Esophagus (tissue), 2 donors: Measurements from ENCODE around the gene OR2AG1. TPM values are rescaled to one million over a fixed set of nuclear protein-coding genes. Genes with fewer than 3 reads are reported as not detected.

Experiments
- H3K27ac ChIP-seq, 2 donors: one replicate each; pipeline ENCODE4 v1.5.1; 2013; ENCODE audit warnings: low read depth in 2 of 2, mild to moderate bottlenecking in 2 of 2, inconsistent platforms in 1 of 2, low read length in 1 of 2, moderate library complexity in 1 of 2
- H3K27me3 ChIP-seq, 2 donors: one replicate each; pipeline ENCODE4 v1.6.1; 2013; ENCODE audit warnings: low read length in 2 of 2, control low read depth in 1 of 2, mild to moderate bottlenecking in 1 of 2; ENCODE audit not compliant: insufficient read depth in 2 of 2, control insufficient read depth in 1 of 2
- H3K36me3 ChIP-seq, 2 donors: one replicate each; pipeline ENCODE4 v1.6.1; 2013; ENCODE audit warnings: low read length in 1 of 2; ENCODE audit not compliant: control insufficient read depth in 2 of 2, insufficient read depth in 2 of 2
- H3K4me1 ChIP-seq, 2 donors: one replicate each; pipeline ENCODE4 v1.6.1; 2013; ENCODE audit warnings: low read length in 1 of 2; ENCODE audit not compliant: control insufficient read depth in 2 of 2, insufficient read depth in 2 of 2
- H3K4me3 ChIP-seq, 2 donors: one replicate each; pipeline ENCODE4 v1.5.1; 2013; ENCODE audit warnings: low read length in 2 of 2, mild to moderate bottlenecking in 2 of 2, low read depth in 1 of 2, moderate library complexity in 1 of 2
- H3K9me3 ChIP-seq, 2 donors: one replicate each; pipeline ENCODE4 v1.6.1; 2013; ENCODE audit warnings: mild to moderate bottlenecking in 2 of 2, low read depth in 1 of 2, low read length in 1 of 2, moderate library complexity in 1 of 2; ENCODE audit not compliant: control insufficient read depth in 2 of 2, insufficient read depth in 1 of 2
- WGBS, 2 donors: extraction: QIAGEN DNeasy Blood & Tissue Kit; methylation state at CpG; one replicate each; pipeline ENCODE4 v1.1.7; 2013; 5-methylcytosine and 5-hydroxymethylcytosine counted together
- polyA plus RNA-seq, 2 donors: library from polyadenylated mRNA; stranded (reverse); fragments of 200-250 nt; gene quantifications; one replicate each; pipeline ENCODE4 v1.2.3, GENCODE V29; 2013
- donor health status: healthy with polysubstance abuse.
- donor health status: Bipolar disorder and iron deficiency.

Gene OR2AG1
- polyA plus RNA-seq, 2 donors, result not detected

DNA sequence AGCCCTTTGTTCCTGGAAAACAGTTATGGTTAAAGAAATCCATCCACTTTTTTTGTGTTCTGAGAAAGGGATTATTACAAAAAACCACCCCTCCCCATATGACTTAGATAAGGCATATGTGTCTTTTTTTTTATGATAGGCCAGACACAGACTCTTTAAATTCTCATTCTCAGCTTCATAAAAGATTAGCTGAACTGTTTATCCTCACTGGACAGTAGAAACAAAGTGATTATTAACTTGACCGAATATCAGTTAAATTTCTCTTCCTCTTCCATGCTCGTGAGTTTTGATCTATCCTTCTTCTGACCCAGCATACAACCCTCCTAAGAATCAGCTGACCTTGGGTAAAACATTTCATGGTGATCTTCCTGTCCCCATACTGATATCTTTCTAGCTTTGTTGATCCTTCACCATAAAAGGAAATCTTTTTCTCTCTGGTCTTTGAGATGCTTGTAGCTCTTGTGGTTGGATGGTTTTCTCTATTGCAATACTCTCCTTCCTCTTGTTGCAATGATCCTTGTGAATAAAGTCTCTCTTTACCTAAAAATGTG is 37.3 kb upstream of the OR2AG1 start:
- Histone ChIP-seq H3K4me3 (peak overlapping the region in 1 of 2 donors; percentile 18), H3K27me3 (no peaks in the 10 kb centered on the region), H3K9me3 (no peaks in the 10 kb centered on the region), H3K4me1 (no peaks in the 10 kb centered on the region), H3K27ac (no peak overlapping the region), H3K36me3 (no peaks in the 10 kb centered on the region)
- WGBS, 2 donors, result 49 to 53% methylated on average over 2 of the region's 2 CpGs

DNA sequence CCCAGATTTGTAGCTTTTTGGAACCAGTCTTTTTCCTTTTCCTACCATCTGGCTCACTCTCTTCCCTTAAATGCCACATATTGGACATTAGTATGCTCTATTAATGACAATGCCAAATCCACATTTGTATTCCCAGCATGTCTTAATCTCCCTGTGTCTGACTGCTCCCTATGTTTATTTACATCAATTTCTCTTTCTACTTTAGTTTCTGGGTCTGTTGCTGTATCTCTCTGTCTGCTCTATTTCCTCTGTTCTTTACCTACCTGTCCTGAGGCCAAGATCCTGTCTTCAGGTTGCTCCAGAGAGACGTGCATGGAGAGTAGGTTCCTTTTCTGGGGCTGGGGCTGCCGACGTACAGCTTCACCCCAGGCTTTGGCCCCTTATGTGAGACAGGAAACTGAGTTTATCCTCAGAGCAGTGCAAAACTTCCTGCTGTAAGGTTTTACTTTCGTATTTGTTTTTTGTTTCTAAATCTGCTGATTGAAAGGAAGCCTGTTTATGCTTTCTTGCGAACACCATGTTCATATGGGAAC is 36.7 kb upstream of the OR2AG1 start:
- WGBS, 2 donors, result 41 to 43% methylated on average over 5 of the region's 5 CpGs
- H3K4me3 ChIP-seq, result peak overlapping the region; percentile 17 to 18
- no peaks in the 10 kb centered on the region for H3K36me3 ChIP-seq
- peak overlapping the region; percentile 52 to 64 for H3K27ac ChIP-seq
- H3K9me3 ChIP-seq, result no peaks in the 10 kb centered on the region
- H3K4me1 ChIP-seq, result no peaks in the 10 kb centered on the region
- H3K27me3 ChIP-seq, result no peaks in the 10 kb centered on the region

DNA sequence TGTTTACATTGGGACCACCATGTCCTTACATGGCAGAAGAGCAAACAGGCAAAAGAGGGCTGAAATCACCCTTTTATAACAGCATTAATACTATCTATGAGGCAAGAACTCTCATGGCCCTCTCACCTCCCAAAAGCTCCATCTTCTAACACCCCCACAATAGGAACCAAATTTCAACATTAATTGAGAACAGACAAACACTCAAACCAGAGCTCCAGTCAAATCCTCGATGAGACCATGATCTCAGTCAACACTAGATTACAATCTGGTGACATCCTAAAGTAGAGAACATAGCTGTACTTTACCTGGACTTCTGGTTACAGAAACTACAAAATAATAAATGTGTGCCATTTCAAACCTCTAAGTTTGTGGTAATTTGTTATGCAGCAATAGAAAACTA is 36.2 kb upstream of the OR2AG1 start:
- 58 to 64% methylated on average over 1 of the region's 1 CpG for WGBS, 2 donors
- no peaks in the 10 kb centered on the region for H3K36me3 ChIP-seq
- H3K4me3 ChIP-seq, result no peak overlapping the region
- no peaks in the 10 kb centered on the region for H3K27me3 ChIP-seq
- no peaks in the 10 kb centered on the region for H3K4me1 ChIP-seq
- H3K27ac ChIP-seq, result peak overlapping the region in 1 of 2 donors; percentile 64
- H3K9me3 ChIP-seq, result no peaks in the 10 kb centered on the region

DNA sequence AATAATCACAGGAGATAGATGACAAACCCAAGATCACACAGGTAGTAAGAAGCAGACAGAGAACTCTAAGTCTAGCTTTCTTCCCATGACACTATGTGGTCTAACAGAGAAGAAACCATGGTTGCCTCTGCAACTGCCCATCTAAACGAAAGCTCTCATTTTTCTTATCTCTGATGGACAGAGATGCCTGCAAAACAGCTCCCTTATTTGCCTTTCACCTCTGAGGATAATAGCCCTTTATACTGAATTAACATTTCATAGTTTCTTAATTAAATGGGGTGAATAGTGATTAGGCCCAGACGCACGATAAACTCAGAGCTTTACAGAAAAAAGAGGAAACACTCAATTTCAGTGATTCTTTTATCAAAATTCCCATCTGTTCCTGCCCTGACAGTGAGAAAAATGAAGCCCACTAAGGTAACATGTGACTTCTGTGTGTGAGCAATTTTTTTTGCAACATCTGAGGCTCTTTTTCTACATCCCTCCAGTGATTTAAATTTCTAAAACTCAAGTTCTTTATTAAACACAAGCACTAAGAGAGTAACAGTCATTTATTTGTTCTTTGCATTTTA is 35.6 kb upstream of the OR2AG1 start:
- no peak overlapping the region for H3K27ac ChIP-seq
- no peaks in the 10 kb centered on the region for H3K9me3 ChIP-seq
- WGBS, 2 donors, result 75 to 78% methylated on average over 3 of the region's 3 CpGs
- H3K4me1 ChIP-seq, result no peaks in the 10 kb centered on the region
- H3K27me3 ChIP-seq, result no peaks in the 10 kb centered on the region
- no peaks in the 10 kb centered on the region for H3K36me3 ChIP-seq
- no peak overlapping the region for H3K4me3 ChIP-seq

DNA sequence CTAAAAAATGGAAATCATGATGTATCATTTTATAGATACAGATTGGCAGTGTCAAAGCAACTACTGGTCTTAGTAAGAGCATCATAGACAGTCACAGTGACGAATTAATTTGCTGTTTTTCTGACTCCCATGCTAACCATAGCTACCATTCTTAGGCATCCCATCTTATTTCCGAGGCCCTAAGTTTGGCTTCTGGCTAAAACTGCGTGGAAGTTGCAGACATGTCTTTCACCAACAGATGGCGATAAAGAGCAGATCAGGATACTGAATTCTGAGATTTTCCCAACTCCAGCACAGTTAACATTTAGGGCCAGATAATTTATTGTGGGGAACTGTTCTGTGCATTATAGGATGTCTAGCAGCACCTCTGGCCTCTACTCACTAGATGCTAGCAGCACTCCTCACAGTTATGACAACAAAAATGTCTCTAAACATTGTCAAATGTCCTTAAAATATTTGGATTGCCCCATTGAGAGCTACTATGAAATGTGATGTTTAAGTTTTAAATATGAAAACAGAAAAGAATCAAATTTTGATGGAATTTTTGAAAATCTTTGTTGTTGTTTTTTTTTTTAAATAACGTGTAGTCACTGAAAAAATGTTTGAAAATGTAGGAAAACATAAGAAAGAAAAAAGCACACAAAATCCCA is 27.4 kb upstream of the OR2AG1 start:
- H3K9me3 ChIP-seq, result no peaks in the 10 kb centered on the region
- no peak overlapping the region for H3K27ac ChIP-seq
- H3K4me3 ChIP-seq, result no peak overlapping the region
- H3K4me1 ChIP-seq, result no peaks in the 10 kb centered on the region
- H3K27me3 ChIP-seq, result no peaks in the 10 kb centered on the region
- no peaks in the 10 kb centered on the region for H3K36me3 ChIP-seq
- 5% methylated on average over 5 of the region's 5 CpGs for WGBS, 2 donors

DNA sequence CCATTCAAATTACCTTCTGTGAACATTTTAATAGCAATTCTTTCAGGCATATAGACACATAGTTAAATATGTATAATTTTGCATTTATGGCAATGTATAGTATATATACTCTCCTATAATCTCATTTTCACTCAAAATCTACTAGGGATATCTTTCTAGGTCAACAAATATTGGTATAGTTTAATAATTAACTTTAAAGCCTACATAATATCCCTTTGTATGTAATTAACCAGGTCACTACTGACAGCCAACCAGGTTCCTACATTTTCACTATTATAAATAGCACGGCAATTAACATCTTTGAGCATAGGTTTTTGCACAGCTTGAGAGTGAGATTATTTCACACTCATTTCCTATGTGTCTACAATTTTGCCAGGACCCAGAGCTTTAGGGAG is 26.9 kb upstream of the OR2AG1 start:
- Histone ChIP-seq H3K27ac (no peak overlapping the region), H3K4me1 (no peaks in the 10 kb centered on the region), H3K9me3 (no peaks in the 10 kb centered on the region), H3K4me3 (no peak overlapping the region), H3K27me3 (no peaks in the 10 kb centered on the region), H3K36me3 (no peaks in the 10 kb centered on the region)
- WGBS, 2 donors, result 54 to 63% methylated on average over 1 of the region's 1 CpG

DNA sequence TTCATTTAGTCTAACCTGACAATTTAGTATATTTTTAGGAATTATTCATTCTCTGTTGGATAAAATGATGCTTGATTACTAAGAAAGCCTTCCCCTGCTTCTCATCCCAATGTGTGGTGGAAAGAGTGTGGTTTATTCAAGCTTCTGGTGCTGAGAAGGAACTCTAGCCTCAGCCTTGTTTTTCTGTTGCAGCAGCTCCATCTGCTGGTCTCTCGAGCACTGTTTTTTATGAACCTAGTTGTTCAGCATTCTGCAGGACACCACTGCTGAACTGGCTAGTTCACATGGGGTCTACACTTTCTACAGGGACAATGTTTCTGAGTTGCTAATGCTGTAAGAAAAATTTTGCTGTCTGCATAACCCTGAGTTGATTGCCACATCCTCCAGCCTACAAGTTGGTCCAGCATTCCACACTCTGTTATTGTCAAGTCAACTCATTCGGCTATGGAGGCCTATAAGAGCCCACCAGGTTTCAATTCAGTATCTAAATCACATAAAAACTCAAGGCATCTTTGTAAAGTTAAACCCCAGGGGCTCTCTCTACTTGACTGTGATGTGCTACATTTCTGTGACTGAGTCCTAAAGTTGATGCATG is 25.4 kb upstream of the OR2AG1 start:
- H3K27ac ChIP-seq, result no peak overlapping the region
- no peaks in the 10 kb centered on the region for H3K27me3 ChIP-seq
- H3K9me3 ChIP-seq, result no peaks in the 10 kb centered on the region
- H3K36me3 ChIP-seq, result no peaks in the 10 kb centered on the region
- 49 to 50% methylated on average over 2 of the region's 2 CpGs for WGBS, 2 donors
- H3K4me1 ChIP-seq, result no peaks in the 10 kb centered on the region
- H3K4me3 ChIP-seq, result no peak overlapping the region

DNA sequence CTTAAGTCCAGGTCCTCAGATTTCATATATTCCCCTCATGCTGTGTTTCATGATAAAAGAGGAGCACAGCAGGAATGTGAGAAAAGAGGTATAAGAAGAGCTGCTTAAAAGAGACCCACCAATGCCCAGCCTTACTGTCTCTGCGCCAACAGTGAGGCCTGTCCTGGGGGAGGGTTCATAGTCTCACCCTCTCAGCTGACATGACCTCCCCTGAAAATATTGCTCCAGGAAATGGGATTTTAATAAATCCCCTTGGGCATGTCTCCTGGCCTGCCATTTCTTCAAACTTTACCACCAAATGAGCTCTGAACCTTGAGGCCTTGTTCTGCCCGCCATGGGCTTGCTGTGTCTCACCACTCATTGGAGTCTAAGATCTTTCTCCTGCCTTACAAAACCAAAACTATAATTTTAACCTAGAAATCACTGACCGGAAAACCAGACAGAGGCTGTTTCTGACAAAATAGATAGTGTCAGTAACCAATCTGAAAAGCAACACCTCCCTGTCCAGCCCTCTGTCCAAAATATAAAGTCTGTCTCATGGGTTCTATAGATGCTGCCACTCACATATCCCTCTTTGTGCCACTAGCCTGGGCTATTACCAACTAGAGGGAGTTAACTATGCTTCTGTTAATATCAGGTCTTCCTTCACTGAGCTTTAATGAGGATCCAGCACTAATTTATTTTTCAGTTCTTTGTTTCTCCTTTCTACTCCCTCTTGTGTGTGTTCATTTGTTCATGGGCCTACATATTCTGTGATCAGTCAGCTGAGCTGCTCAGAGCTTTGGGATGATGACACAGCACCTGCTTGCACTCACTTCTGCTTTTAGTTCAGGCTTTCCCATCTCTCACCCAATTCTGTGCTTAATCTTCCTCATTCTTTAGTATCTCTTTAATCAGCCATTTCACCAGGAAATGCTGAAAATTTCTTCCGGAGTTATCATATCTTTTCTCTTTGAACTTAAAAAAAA is 10.6 kb upstream of the OR2AG1 start, which contains the start of gene OR2AG2:
Gene OR2AG2, minus strand, starts transcription at position 51 of the 968 bp plus-strand sequence. CDS start 3,019 bp downstream, outside the sequence.
- Histone ChIP-seq H3K27me3 (no peaks in the 10 kb centered on the region), H3K4me1 (no peaks in the 10 kb centered on the region), H3K9me3 (no peaks in the 10 kb centered on the region), H3K36me3 (no peaks in the 10 kb centered on the region), H3K4me3 (no peak within 1 kb of the TSS), H3K27ac (no peak within 1 kb of the TSS)
- 67 to 87% methylated on average over 4 of the region's 4 CpGs for WGBS, 2 donors

DNA sequence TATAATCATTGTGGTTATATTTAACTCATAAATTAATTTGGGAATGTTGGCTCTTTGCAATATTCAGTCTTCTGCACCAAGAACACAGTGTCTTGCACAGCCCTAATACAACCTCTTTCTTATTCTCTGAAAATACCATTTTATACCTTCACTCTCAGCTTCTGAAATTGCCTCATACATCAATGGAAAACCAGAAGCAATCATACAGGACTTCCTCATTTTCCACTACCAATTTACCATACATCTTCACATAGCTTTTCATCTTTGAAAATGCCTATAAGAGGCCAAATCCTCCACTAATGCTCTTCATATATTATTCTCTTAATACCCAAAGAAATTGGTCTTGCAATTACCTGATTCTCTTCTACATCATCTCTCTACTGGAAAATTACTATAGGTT is 4.3 kb upstream of the OR2AG1 start:
- Histone ChIP-seq H3K4me1 (no peaks in the 10 kb centered on the region), H3K4me3 (no peak overlapping the region), H3K27me3 (no peaks in the 10 kb centered on the region), H3K36me3 (no peaks in the 10 kb centered on the region), H3K27ac (no peak overlapping the region), H3K9me3 (no peaks in the 10 kb centered on the region)
